ENCODE measurements around the gene CDPF1. TPM values are rescaled to one million over a fixed set of nuclear protein-coding genes. Genes with fewer than 3 reads are reported as not detected.

The CDPF1 gene
- total and polyA plus RNA-seq, 10 donors: 7.7 to 19.6 (median 9.5) TPM

DNA sequence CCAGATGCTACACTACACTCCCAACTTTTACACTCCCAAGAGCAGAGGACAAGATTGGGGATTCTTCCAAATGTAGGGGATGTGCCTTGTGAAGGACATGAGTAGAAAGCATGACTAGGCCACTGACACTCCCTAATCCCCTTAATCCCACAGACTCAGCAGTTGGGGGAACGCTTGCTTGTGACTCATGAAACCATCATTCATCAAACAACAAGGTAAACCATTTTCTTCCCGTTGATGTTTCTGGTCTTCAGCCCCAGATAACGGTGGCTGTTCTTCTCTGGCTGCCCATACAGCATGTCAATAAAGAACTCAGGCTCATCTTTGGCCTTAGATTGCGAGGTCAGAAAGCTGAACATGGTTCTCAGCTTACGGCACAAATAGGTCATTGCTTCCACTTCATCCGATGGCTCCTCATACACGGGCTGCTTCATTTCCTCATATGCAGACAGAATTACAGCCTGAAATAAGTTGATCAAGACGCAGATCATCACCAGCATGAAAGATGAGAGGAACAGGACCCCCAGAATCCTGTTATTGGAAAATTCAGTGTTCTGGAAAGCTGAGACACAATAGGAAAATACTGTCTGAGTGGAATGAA is 6.4 kb upstream of the CDPF1 start:
- no peak overlapping the region for H3K4me3 ChIP-seq
- intact Hi-C loops (cut with DNase I; ENCODE audit: low total_unique reads): loop anchor here (5.0 kb wide), 1 partner anchor 109 kb away; no protein-coding TSS in a partner anchor
- peaks cover 0 to 35% (median 9%) of the 10 kb centered on the region in 6 donors for H3K4me1 ChIP-seq
- no peak for DNase-seq
- TF ChIP-seq, protein P1, sequence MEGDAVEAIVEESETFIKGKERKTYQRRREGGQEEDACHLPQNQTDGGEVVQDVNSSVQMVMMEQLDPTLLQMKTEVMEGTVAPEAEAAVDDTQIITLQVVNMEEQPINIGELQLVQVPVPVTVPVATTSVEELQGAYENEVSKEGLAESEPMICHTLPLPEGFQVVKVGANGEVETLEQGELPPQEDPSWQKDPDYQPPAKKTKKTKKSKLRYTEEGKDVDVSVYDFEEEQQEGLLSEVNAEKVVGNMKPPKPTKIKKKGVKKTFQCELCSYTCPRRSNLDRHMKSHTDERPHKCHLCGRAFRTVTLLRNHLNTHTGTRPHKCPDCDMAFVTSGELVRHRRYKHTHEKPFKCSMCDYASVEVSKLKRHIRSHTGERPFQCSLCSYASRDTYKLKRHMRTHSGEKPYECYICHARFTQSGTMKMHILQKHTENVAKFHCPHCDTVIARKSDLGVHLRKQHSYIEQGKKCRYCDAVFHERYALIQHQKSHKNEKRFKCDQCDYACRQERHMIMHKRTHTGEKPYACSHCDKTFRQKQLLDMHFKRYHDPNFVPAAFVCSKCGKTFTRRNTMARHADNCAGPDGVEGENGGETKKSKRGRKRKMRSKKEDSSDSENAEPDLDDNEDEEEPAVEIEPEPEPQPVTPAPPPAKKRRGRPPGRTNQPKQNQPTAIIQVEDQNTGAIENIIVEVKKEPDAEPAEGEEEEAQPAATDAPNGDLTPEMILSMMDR (IDR thresholded peaks at IDR 0.05 in 8 of 11, conservative IDR thresholded peaks at IDR 0.05 in 3 of 11): no peak
- TF ChIP-seq POLR2AphosphoS5 (IDR thresholded peaks at IDR 0.05): no peak
- no peaks in the 10 kb centered on the region for H3K9me3 ChIP-seq
- H3K27me3 ChIP-seq (replicated peaks in 1 of 7): peaks cover 0 to 17% (median 0%) of the 10 kb centered on the region in 7 donors
- WGBS, 5 donors: 82 to 95% (median 85%) methylated on average over 8 of the region's 8 CpGs
- H3K27ac ChIP-seq: no peak overlapping the region
- H3K36me3 ChIP-seq: no peaks in the 10 kb centered on the region

DNA sequence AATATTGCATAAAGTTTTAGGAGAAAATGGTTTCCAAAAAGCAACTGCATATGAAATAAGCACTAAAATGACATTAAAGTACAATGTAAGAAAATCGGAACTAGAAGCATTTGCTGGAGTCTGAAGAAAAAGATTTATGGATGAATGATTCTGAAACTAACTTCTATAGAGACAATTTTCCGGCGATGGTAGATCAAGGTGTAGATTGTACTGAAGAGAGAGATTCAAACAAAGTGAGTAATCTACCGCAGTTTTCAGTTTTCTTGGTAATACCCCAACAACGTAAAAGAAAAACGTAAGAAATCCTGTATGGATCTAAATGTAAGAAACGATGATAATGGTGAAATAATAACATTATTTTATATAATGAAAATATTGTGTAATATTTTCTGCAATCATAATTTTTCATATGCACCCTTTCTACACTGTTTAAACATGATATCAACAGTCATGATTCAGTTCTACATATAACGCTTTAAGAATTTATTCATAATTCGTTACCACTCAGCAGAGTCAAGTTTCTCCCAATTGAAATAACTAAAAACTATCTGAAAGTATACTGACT is 1.8 kb upstream of the CDPF1 start:
- no peaks in the 10 kb centered on the region for H3K27me3 ChIP-seq (replicated peaks in 1 of 7)
- no peaks in the 10 kb centered on the region for H3K9me3 ChIP-seq
- intact Hi-C loops (cut with DNase I; ENCODE audit: low total_unique reads): no loop called here
- DNase-seq: no peak
- WGBS, 5 donors: 86 to 91% (median 89%) methylated on average over 9 of the region's 9 CpGs
- peaks cover 10 to 61% (median 27%) of the 10 kb centered on the region in 6 donors for H3K4me1 ChIP-seq
- H3K36me3 ChIP-seq: peaks cover 0 to 5% (median 2%) of the 10 kb centered on the region in 6 donors
- H3K27ac ChIP-seq: no peak overlapping the region
- H3K4me3 ChIP-seq: peak overlapping the region in 1 of 8 donors; percentile 88
- TF ChIP-seq POLR2AphosphoS5 (IDR thresholded peaks at IDR 0.05) (no peak), POLR2A (IDR thresholded peaks at IDR 0.05) (no peak)
- TF ChIP-seq, protein P1 (IDR thresholded peaks at IDR 0.05 in 8 of 11, conservative IDR thresholded peaks at IDR 0.05 in 3 of 11): no peak

DNA sequence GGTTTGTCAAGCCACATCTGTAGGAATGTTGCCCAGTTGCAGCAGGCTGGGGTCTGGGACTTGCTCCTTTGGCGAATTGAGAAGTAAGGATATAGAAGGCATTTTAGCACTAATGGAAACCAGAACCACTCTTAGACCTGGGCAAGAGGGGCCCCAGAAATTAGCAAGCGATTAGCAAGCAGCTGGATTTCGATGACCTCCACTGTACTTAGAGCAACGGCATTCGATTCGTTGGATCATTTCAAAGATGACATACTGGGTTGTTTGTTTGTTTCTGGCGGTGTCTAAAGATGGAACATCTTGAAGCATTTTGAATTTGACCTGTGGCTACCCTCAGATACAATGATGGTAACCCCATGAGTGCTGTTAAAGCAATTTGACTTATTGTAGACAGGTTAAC is 1.2 kb upstream of the CDPF1 start:
- H3K27ac ChIP-seq: peak overlapping the region in 6 of 8 donors; percentile 87 to 95 (median 91)
- TF ChIP-seq POLR2AphosphoS5 (IDR thresholded peaks at IDR 0.05) (no peak), POLR2A (IDR thresholded peaks at IDR 0.05) (no peak)
- TF ChIP-seq, protein P1 (IDR thresholded peaks at IDR 0.05 in 8 of 11, conservative IDR thresholded peaks at IDR 0.05 in 3 of 11): no peak
- intact Hi-C loops (cut with DNase I; ENCODE audit: low total_unique reads): no loop called here
- H3K27me3 ChIP-seq (replicated peaks in 1 of 7): no peaks in the 10 kb centered on the region
- 89 to 96% (median 90%) methylated on average over 7 of the region's 7 CpGs for WGBS, 5 donors
- peaks cover 10 to 61% (median 27%) of the 10 kb centered on the region in 6 donors for H3K4me1 ChIP-seq
- DNase-seq: no peak
- peaks cover 0 to 12% (median 2%) of the 10 kb centered on the region in 6 donors for H3K36me3 ChIP-seq
- no peaks in the 10 kb centered on the region for H3K9me3 ChIP-seq
- H3K4me3 ChIP-seq: peak overlapping the region in 6 of 8 donors; percentile 73 to 94 (median 82)

DNA sequence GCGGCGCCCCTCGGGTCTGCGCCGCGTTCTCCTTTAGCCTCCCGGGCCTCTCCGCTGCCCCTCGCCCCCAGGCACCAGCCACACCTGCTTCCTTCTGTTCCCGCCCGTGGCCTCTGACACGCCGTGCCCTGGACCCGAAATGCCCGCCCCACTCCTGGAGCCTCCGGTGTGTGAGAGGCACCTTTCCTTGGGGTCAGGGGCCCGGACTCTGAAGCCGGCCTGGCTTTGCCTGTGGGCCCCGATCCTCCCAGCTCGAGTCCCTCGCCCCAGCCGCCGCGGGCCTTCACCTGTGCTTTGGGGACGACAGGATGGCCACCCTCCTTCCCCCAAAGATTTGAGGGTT is 661 bp upstream of the CDPF1 start:
- intact Hi-C loops (cut with DNase I; ENCODE audit: low total_unique reads): no loop called here
- peak overlapping the region; percentile 81 to 95 (median 91) for H3K27ac ChIP-seq
- peaks cover 0 to 17% (median 2%) of the 10 kb centered on the region in 6 donors for H3K36me3 ChIP-seq
- peak overlapping the region; percentile 65 to 94 (median 78) for H3K4me3 ChIP-seq
- H3K4me1 ChIP-seq: peaks cover 10 to 64% (median 27%) of the 10 kb centered on the region in 6 donors
- no peaks in the 10 kb centered on the region for H3K27me3 ChIP-seq (replicated peaks in 1 of 7)
- 8 to 36% (median 10%) methylated on average over 9 to 25 of the region's 25 CpGs for WGBS, 5 donors
- DNase-seq: no peak
- H3K9me3 ChIP-seq: no peaks in the 10 kb centered on the region
- TF ChIP-seq, protein P1 (IDR thresholded peaks at IDR 0.05 in 8 of 11, conservative IDR thresholded peaks at IDR 0.05 in 3 of 11): no peak
- TF ChIP-seq POLR2AphosphoS5 (IDR thresholded peaks at IDR 0.05) (no peak), POLR2A (IDR thresholded peaks at IDR 0.05) (no peak)
